ENCODE measurements around the gene ZNF74.
"Not testable (repeated sequence)": the region's sequence is repeated elsewhere in the genome, so short reads cannot be mapped to it uniquely, and the experiment has no call there.

Gene ZNF74

DNA sequence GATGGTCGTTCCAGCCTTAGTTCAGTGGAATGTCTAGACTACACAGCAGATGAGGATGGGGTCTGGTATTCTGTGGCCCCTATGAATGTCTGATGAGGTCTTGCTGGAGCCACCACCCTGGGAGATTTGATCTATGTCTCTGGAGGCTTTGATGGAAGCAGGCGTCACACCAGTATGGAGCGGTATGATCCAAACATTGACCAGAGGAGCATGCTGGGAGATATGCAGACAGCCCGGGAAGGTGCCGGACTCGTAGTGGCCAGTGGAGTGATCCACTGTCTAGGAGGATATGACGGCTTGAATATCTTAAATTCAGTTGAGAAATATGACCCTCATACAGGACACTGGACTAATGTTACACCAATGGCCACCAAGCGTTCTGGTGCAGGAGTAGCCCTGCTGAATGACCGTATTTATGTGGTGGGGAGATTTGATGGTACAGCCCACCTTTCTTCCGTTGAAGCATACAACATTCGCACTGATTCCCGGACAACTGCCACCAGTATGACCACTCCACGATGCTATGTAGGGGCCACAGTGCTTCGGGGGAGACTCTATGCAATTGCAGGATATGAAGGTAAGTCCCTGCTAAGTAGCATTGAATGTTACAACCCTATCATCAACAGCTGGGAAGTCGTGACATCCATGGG lies 57.3 kb downstream of the ZNF74 start:
- DNase-seq: not testable (repeated sequence)

DNA sequence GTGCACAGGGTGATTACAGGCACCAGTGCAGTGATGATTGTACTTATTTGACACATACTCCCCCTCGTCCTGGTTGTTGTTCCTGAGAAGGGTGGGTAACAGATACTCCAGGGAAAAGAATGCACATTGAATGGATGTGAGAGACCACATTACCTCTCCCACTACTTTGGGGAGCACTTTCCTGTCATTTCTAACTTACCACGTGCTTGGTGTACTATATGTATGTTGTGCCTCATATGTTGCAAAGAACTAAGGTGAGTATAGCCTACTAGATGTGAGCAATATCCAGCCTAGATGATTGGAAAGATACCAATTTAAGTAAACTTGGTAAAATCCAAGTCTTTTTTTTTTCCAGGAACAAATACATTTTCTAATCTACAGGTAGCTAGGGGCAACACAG lies 58.0 kb downstream of the ZNF74 start:
- no peak for DNase-seq

DNA sequence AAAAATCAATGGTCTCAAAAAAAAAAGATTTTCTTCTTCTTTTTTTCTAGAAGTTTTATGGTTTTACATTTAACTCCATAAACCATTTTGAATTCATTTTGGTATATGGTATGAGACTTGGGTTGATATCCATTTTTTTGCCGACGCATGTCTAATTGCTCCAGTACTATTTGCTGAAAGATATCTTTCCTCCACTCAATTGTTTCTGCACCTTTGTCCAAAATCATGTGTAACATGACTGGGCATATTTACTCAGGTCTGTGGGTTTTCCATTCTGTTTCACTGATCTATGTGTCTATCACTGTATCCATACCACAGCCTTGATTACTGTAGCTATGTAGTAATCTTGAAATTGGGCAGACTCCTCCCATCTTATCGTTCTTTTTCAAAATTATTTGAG lies 59.3 kb downstream of the ZNF74 start:
- no peak for DNase-seq

DNA sequence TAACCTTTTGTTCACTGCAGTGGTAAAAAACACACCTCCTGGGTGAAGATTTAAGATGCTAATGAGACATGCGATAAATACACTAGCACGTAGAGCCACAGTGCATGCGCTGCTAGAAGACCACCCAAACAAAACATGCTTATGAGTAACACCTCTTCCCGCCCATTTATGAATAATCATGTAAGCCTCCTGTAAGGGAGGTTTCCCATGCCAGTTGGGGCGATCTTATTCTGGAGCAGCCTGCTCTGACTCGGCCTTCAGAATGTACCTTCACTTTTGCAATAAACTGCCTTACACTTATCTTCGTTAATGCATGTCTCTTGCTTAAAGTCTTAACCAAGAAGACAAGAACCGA lies 61.7 kb downstream of the ZNF74 start:
- DNase-seq: no peak

DNA sequence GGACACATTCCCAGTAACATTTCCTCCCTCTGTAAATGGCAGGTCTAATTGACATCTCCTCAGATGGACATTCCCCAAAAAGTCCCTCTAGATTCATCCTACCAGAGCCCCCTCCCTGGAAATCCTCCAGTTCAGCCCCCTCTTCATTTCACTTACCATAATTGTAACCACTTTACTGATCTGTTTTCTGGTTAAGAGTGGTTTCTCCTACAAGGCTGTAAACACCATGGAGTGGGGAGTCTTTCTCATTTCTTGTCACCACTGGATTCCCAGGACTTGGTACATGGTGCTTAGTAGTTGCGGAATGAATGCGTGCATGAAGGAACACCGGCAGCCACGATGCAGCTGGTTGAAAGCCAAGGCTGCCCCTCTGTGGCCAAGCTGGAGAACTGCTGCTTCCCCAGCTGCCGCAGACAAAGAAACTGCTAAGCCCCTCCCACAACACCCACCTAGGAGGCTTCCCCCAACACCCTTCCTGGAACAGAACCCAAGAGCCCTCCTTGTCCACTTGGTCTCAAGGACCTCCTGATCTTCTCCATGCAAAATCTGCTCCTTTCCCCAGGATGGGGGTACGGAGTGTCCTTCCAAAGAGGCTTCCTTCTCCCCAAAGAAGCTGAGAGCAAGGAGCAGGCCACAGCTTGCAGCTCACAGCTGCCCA lies 62.2 kb downstream of the ZNF74 start:
- DNase-seq: peak; percentile 29

DNA sequence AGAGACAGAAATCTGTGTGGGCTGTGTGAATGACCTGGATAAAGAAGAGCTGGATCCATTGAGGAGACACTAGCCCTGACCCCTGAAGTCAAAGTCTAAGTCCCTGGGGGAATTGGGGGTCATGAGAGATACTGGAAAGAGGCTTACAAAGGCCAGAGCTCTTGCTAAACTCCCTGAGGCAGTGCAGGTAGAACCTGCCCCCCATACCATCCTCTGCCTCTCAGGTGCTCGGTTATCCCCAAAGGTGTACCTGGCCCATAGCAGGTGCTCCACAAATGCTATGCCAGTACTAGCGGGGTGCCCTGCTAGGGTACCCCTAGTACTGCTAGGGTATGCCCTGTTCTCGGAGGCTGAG lies 62.7 kb downstream of the ZNF74 start:
- DNase-seq: no peak

DNA sequence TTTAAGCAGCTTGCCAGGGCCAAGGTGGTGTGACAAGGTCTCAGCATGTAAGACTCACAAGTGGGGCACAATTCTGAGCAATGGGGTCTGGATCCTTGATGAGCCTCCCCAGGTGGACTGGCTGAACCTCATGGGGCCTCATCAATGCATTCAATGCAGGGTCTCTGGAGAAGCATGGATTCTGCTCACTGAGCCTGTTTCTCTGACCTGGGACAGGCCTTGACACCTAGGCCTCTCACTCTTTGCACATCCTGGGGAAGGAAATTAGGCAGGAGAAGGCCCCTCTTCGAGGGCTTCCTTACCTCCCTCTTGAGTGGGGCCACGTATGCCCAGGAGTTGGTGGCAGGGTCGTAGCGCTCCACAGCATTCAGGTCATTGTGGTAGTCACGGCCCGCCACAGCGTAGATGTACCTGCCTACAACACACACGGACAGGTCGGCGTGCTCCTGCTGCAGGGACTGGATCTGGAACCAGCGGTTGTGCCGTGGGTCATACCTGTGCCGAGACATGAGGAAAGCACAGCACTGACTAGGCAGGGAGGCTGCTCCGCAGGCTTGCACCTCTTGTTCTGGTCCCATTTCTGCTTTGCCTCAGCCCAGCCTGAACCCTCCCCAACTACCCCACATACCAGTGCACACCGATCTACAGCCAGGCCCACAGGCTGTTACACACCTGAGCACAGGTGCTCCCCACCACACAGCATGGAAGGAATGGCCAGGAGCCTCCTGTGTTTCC lies 63.7 kb downstream of the ZNF74 start:
- no peak for DNase-seq

Data from DMS 273 treated with DMSO at 0.1 percent for 48 hours (cell line).